Cardiac fibroblast (primary cell): ENCODE results near the gene HOXA6.

Experiments used
- DNase-seq, 2 donors: peaks; one replicate each; pipeline versions ENCODE4 v3.0.0 to v3.0.0-alpha.2; 2010; ENCODE audit warnings: low read depth in 2 of 2
- H3K4me3 ChIP-seq, 2 donors: replicated peaks in 1 of 2; 1 replicate in 1 of 2; 2 replicates in 1 of 2; pipeline ENCODE4 v1.5.1; 2011; ENCODE audit warnings: low read depth in 2 of 2, low read length in 2 of 2, mild to moderate bottlenecking in 2 of 2, moderate library complexity in 1 of 2
- TF ChIP-seq, protein P1 (sequence below): IDR thresholded peaks from one replicate; pipeline ENCODE4 v1.5.1; 2011; ENCODE audit warnings: low read depth, mild to moderate bottlenecking, low read length, inconsistent platforms

Gene HOXA6

GRCh38 chr7:27147199-27148030, at the start of gene HOXA6:
Gene HOXA6, minus strand, starts transcription at chr7:27147774. Its CDS starts 25 bp downstream, at chr7:27147749.
- H3K4me3 ChIP-seq = no peak within 1 kb of the TSS
- TF ChIP-seq, protein P1, sequence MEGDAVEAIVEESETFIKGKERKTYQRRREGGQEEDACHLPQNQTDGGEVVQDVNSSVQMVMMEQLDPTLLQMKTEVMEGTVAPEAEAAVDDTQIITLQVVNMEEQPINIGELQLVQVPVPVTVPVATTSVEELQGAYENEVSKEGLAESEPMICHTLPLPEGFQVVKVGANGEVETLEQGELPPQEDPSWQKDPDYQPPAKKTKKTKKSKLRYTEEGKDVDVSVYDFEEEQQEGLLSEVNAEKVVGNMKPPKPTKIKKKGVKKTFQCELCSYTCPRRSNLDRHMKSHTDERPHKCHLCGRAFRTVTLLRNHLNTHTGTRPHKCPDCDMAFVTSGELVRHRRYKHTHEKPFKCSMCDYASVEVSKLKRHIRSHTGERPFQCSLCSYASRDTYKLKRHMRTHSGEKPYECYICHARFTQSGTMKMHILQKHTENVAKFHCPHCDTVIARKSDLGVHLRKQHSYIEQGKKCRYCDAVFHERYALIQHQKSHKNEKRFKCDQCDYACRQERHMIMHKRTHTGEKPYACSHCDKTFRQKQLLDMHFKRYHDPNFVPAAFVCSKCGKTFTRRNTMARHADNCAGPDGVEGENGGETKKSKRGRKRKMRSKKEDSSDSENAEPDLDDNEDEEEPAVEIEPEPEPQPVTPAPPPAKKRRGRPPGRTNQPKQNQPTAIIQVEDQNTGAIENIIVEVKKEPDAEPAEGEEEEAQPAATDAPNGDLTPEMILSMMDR = no peak
- DNase-seq = no peak

DNA sequence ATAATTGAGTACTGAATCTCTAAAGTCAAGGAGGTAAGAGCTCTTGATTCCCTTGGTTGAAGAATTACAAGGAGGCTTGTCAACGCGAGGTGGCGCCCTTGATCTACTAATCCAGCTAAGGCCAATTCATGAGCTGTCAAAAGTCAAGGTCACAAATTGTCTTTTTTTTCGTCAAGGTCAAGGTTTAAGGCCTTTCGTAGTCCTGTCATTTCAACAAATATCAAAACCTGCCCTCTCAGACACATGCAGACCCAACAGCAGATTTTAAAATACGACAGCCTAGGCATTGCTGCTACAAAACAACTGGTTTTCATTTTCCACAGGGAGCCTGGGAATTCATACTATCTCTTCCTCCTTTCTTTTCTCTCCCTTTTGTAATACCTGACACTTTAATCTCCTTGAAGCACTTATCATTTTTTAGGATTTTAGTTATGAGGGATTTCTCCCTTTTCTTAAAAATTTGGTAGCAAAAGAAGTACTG, 48.8 kb upstream of the HOXA6 start:
- H3K4me3 ChIP-seq = no peak overlapping the region
- DNase-seq = peak; percentile 82 to 84
- TF ChIP-seq, protein P1 = peak; percentile 74

GRCh38 chr7:27194686-27195379, 47.3 kb upstream of the HOXA6 start:
- H3K4me3 ChIP-seq = no peak overlapping the region
- TF ChIP-seq, protein P1 = no peak
- DNase-seq = no peak

- no peak overlapping the region for H3K4me3 ChIP-seq
- DNase-seq = no peak
- TF ChIP-seq, protein P1 = no peak
Measured at GRCh38 chr7:27194002-27194352, 46.4 kb upstream of the HOXA6 start.

GRCh38 chr7:27193335-27194001, 45.9 kb upstream of the HOXA6 start:
- H3K4me3 ChIP-seq = no peak overlapping the region
- no peak for DNase-seq
- TF ChIP-seq, protein P1 = no peak

DNA sequence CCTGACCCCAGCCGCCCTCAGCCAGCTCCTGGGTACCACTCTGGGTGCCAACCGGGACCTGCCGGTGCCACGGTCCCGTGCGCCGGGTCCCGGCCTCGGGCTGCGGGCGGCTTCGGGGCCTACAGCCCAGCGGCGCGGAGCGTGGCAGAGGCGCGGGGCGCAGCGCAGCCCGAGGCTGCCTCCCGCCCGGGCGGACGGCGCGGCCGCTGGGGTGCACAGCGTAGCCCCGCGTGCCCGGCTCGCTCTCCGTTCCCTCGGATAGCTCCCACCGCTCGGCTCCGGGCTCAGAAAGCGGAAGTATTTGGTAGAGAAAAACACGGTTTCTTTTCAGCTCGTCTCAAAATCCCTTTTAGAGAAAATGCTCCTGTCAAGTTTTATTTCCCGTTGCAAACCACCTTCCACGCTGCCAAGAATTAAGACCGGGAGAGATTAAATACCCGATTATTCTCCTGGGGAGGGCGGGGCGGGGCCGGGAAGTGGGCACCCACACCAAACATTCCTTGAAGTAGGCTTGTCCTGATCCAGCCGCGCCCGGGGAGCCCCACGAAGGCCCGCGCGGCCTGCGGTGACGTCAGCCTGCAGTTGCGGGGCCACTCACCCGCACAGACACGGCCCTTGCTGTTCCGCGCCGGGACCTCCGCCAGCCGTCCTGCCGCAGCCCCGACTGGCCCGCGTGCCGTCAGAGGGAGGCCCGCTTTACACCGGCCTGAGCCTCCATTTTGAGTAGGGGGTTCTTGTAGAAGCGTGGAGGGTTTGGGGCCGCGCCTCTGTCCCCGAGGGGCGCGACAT, 45.2 kb upstream of the HOXA6 start:
- H3K4me3 ChIP-seq = no peak overlapping the region
- TF ChIP-seq, protein P1 = no peak
- peak in 1 of 2 donors; percentile 17 for DNase-seq
